Effector memory CD8-positive, alpha-beta T cell (primary cell): ENCODE data around the gene ECHS1.
"Not testable (repeated sequence)": the region's sequence is repeated elsewhere in the genome, so short reads cannot be mapped to it uniquely, and the experiment has no call there.

Experiments
- ATAC-seq: fragments of 150-1000 bp; cut with Tn5 transposase; replicated peaks from 2 replicates; pipeline ENCODE4 v1.10.0; 2021; ENCODE audit warnings: mild to moderate bottlenecking, moderate library complexity
- DNase-seq, 3 experiments: peaks; one replicate each; pipeline ENCODE4 v3.0.0; 2021
- H3K27ac Mint-ChIP-seq, 2 donors: one replicate each; pipeline ENCODE4 v1.8.0; 2022; ENCODE audit warnings: mild to moderate bottlenecking in 2 of 2, mixed read lengths in 2 of 2, moderate library complexity in 2 of 2
- H3K27me3 Mint-ChIP-seq, 2 donors: one replicate each; pipeline ENCODE4 v1.8.0; 2022; ENCODE audit warnings: mixed read lengths in 2 of 2
- H3K36me3 Mint-ChIP-seq: one replicate; pipeline ENCODE4 v1.8.0; 2022; ENCODE audit warnings: mild to moderate bottlenecking, moderate library complexity, mixed read lengths; ENCODE audit not compliant: insufficient read depth
- H3K4me1 Mint-ChIP-seq, 2 donors: one replicate each; pipeline ENCODE4 v1.8.0; 2022; ENCODE audit warnings: low read depth in 2 of 2, mixed read lengths in 2 of 2
- H3K4me3 Mint-ChIP-seq, 2 donors: one replicate each; pipeline ENCODE4 v1.8.0; 2022; ENCODE audit warnings: mild to moderate bottlenecking in 2 of 2, mixed read lengths in 2 of 2, moderate library complexity in 2 of 2
- H3K9me3 Mint-ChIP-seq, 2 donors: one replicate each; pipeline ENCODE4 v1.8.0; 2022; ENCODE audit warnings: mixed read lengths in 2 of 2

ECHS1 gene

DNA sequence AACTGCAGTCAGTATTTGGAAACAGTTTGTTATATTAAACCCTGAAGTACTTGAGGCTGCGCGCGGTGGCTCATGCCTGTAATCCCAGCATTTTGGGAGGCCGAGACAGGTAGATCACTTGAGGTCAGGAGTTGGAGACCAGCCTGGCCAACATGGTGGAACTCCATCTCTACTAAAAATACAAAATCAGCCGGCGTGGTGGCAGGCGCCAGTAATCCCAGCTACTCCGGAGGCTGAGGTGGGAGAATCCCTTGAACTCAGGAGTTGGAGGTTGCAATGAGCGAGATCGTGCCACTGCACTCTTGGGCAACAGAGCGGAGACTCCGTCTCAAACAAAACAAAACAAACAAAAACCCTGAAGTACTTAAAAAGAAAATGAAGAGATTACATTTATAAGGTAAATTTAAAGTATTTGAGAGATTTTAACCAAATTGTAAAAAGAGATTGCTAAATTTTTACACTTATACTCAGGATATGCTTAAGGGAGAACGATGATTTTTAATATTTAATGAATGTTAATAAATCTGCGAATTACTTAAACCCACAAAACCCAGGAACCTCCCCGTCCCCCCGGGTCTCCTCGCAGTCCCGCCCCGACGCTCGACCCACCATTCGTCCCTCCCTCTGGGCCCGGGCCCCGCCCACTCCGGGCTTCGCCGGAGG, 20.4 kb upstream of the ECHS1 start:
- H3K9me3 Mint-ChIP-seq = no peaks in the 10 kb centered on the region
- ATAC-seq (no peak), DNase-seq (no peak)
- H3K4me1 Mint-ChIP-seq = peaks cover 39 to 46% of the 10 kb centered on the region in 2 donors
- H3K27ac Mint-ChIP-seq = peak overlapping the region in 1 of 2 donors; percentile 81
- no peaks in the 10 kb centered on the region for H3K27me3 Mint-ChIP-seq
- H3K36me3 Mint-ChIP-seq = peaks cover 42% of the 10 kb centered on the region
- peak overlapping the region; percentile 89 to 92 for H3K4me3 Mint-ChIP-seq

DNA sequence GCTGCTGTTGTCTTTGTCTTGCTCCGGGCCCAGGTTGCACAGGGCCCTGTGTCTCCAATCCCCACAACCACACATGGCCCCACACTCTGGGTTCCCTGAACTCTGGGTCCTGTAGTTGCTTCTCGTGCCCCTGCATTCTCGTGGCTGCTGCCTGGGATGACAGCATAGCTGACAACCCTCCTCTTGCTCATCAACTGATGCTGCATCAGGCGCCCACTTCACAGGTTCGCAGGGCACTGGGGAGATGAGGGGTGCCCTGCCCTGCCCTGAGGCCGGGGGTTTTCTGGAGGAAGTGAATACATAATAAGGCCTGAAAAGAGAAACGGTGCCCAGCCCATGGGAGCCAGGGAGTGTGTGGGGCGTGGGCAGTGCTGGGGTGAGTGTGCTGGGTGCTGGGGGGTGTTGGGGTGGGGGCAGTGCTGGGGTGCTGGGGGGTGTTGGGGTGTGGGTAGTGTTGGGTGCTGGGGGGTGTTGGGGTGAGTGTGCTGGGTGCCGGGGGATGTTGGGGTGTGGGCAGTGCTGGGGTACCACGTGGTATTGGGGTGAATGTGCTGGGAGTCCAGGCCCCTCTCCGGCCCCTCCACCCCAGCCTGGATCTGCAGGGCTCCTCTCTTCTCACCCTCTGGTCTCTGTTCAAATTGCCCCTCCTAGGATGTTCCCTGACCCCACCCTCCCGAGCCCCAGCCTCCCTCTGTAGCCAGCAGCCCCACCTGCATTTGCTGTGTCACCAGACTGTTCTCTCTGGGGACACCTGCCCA, 18.8 kb upstream of the ECHS1 start:
- ATAC-seq = no peak
- Mint-ChIP-seq H3K27ac (peak overlapping the region; percentile 92 to 94), H3K4me3 (peak overlapping the region; percentile 72 to 90), H3K27me3 (no peaks in the 10 kb centered on the region), H3K4me1 (peaks cover 39 to 48% of the 10 kb centered on the region in 2 donors), H3K9me3 (no peaks in the 10 kb centered on the region), H3K36me3 (peaks cover 29% of the 10 kb centered on the region)
- DNase-seq = no peak

- Mint-ChIP-seq H3K36me3 (peaks cover 26% of the 10 kb centered on the region), H3K4me3 (peak overlapping the region; percentile 72 to 90), H3K27ac (peak overlapping the region; percentile 92 to 94), H3K27me3 (no peaks in the 10 kb centered on the region), H3K4me1 (peaks cover 39 to 45% of the 10 kb centered on the region in 2 donors), H3K9me3 (no peaks in the 10 kb centered on the region)
- ATAC-seq (no peak), DNase-seq (no peak)
Measured at GRCh38 chr10:133391249-133391635, 18.1 kb upstream of the ECHS1 start.

GRCh38 chr10:133390597-133391248, 17.6 kb upstream of the ECHS1 start:
- Mint-ChIP-seq H3K4me3 (peak overlapping the region; percentile 90 to 95), H3K9me3 (no peaks in the 10 kb centered on the region), H3K27ac (peak overlapping the region; percentile 92 to 94), H3K4me1 (peaks cover 40 to 43% of the 10 kb centered on the region in 2 donors), H3K36me3 (peaks cover 25% of the 10 kb centered on the region), H3K27me3 (no peaks in the 10 kb centered on the region)
- ATAC-seq (no peak), DNase-seq (no peak)

GRCh38 chr10:133388973-133389818, 16.0 kb upstream of the ECHS1 start:
- H3K27ac Mint-ChIP-seq = peak overlapping the region; percentile 92 to 94
- DNase-seq = peak; percentile 32 to 46 (median 44)
- peak; percentile 52 for ATAC-seq
- H3K4me1 Mint-ChIP-seq = peaks cover 30 to 33% of the 10 kb centered on the region in 2 donors
- no peaks in the 10 kb centered on the region for H3K9me3 Mint-ChIP-seq
- no peaks in the 10 kb centered on the region for H3K27me3 Mint-ChIP-seq
- peaks cover 14% of the 10 kb centered on the region for H3K36me3 Mint-ChIP-seq
- H3K4me3 Mint-ChIP-seq = peak overlapping the region; percentile 90 to 95

DNA sequence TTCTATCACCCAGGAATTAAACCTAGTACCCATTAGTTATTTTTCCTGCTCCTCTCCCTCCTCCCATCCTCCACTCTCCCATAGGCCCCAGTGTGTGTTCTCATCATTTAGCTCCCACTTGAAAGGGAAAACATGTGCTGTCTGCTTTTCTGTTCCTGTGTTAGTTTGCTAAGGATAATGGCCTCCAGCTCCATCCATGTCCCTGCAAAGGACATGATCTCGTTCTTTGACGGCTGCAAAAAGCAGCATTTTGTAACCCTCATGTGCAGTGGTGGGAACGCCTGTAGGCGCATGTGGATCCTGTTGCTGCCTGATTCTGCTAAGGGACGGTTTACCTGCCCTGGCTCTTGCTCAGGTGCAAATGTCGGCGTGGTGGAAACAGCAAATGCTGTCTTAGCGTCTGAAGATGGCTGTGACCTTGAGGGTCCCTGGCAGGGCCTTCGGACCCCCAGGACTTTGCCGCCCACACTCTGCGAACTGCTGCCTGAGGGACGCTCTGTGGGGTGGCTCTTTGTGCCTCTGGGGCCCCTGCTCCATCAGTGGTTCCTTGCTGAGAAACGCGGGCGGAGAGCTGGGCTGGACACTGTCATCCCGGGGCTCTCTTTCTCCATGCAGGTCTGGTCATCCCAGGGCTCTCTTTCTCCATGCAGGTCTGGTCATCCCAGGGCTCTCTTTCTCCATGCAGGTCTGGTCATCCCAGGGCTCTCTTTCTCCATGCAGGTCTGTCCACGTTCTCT, 15.2 kb upstream of the ECHS1 start:
- peak overlapping the region; percentile 90 to 95 for H3K4me3 Mint-ChIP-seq
- peaks cover 10% of the 10 kb centered on the region for H3K36me3 Mint-ChIP-seq
- ATAC-seq = no peak
- H3K9me3 Mint-ChIP-seq = no peaks in the 10 kb centered on the region
- H3K27ac Mint-ChIP-seq = peak overlapping the region; percentile 92 to 94
- DNase-seq = no peak
- H3K27me3 Mint-ChIP-seq = no peaks in the 10 kb centered on the region
- peaks cover 30 to 33% of the 10 kb centered on the region in 2 donors for H3K4me1 Mint-ChIP-seq

- not testable (repeated sequence) for H3K27ac Mint-ChIP-seq, DNase-seq, H3K36me3 Mint-ChIP-seq, H3K4me3 Mint-ChIP-seq, ATAC-seq, H3K27me3 Mint-ChIP-seq, H3K9me3 Mint-ChIP-seq
- peaks cover 30 to 33% of the 10 kb centered on the region in 2 donors for H3K4me1 Mint-ChIP-seq
Measured at GRCh38 chr10:133386951-133387350, 13.8 kb upstream of the ECHS1 start.

DNA sequence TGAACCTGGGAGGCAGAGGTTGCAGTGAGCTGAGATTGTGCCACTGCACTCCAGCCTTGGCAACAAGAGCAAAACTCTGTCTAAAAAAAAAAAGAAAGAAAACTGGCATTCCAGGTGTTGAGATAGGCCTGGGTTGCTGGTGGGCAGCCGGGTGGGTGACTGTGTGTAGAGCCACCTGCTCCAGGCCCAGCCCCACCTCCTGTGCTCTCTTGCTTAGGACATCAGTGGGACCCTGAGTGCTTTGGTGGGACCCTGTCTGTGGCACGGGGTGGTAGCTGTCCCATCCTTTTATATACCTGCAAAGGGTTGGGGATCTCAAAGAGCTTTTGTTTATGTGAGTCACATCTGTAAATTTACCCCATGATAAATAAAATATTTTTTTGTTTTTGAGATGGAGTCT, 12.1 kb upstream of the ECHS1 start:
- Mint-ChIP-seq H3K4me1 (peaks cover 15 to 20% of the 10 kb centered on the region in 2 donors), H3K27me3 (no peaks in the 10 kb centered on the region), H3K36me3 (peaks cover 7% of the 10 kb centered on the region), H3K27ac (no peak overlapping the region), H3K4me3 (no peak overlapping the region), H3K9me3 (no peaks in the 10 kb centered on the region)
- no peak for DNase-seq
- ATAC-seq = no peak

DNA sequence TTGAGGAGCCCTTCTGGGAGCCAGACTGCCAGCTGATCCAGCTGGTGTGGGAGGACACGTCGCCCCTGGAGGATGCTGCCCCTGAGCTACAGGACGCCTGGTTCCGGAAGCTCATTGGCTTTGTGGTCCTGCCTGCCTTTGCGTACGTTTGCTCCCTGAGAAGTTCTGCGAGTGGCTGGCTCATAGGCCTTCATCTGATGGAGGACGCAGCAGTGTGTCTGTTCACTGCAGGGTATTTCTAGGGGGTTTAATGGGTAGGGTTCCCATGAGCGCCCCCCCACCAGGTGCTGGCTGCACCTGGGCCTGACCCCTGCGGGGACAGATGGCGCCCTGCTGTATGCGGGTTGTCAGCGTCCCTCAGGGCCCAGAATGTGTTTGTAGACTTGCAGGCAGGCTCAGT, 10.9 kb upstream of the ECHS1 start:
- DNase-seq (no peak), ATAC-seq (no peak)
- Mint-ChIP-seq H3K9me3 (no peaks in the 10 kb centered on the region), H3K27ac (no peak overlapping the region), H3K27me3 (no peaks in the 10 kb centered on the region), H3K4me3 (no peak overlapping the region), H3K36me3 (peaks cover 3% of the 10 kb centered on the region), H3K4me1 (peaks cover 14 to 16% of the 10 kb centered on the region in 2 donors)

GRCh38 chr10:133383551-133383950, 10.4 kb upstream of the ECHS1 start:
- DNase-seq = no peak
- H3K4me1 Mint-ChIP-seq = peaks cover 9 to 11% of the 10 kb centered on the region in 2 donors
- no peak overlapping the region for H3K27ac Mint-ChIP-seq
- no peaks in the 10 kb centered on the region for H3K27me3 Mint-ChIP-seq
- ATAC-seq = no peak
- no peak overlapping the region for H3K4me3 Mint-ChIP-seq
- H3K9me3 Mint-ChIP-seq = no peaks in the 10 kb centered on the region
- H3K36me3 Mint-ChIP-seq = peaks cover 3% of the 10 kb centered on the region

- peaks cover 9% of the 10 kb centered on the region for H3K36me3 Mint-ChIP-seq
- no peak overlapping the region for H3K27ac Mint-ChIP-seq
- DNase-seq (no peak), ATAC-seq (no peak)
- no peaks in the 10 kb centered on the region for H3K9me3 Mint-ChIP-seq
- peaks cover 7 to 8% of the 10 kb centered on the region in 2 donors for H3K4me1 Mint-ChIP-seq
- no peaks in the 10 kb centered on the region for H3K27me3 Mint-ChIP-seq
- peak overlapping the region in 1 of 2 donors; percentile 51 for H3K4me3 Mint-ChIP-seq
Measured at GRCh38 chr10:133381036-133381435, 7.9 kb upstream of the ECHS1 start.

DNA sequence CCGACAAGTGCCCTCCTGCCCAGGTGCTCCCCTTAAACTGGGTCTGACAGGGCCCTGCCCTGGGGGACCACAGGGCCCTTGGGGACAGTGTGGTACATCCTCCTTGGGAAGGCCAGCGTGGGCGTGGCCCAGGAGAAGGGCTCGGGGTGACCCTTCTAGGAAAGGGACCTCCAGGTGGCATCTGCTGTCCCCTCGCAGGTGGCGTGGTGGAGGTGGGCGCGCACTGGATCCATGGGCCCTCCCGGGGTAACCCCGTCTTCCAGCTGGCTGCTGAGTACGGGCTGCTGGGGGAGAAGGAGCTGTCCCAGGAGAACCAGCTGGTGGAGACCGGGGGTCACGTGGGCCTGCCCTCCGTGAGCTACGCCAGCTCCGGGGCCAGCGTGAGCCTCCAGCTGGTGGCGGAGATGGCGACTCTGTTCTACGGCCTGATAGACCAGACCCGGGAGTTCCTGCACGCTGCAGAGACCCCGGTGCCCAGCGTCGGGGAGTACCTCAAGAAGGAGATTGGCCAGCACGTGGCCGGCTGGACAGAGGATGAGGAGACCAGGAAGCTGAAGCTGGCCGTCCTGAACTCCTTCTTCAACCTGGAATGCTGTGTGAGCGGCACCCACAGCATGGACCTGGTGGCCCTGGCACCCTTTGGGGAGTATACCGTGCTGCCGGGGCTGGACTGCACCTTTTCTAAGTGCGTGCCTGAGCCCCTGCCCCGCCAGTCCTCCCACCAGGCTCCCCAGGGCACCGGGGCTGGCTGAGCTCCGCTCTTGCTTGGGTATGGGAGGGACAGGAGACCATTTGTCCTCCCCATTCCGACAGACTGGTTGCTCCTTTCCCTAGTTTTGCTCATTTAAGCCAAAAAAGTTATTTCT, 6.9 kb upstream of the ECHS1 start:
- H3K9me3 Mint-ChIP-seq = no peaks in the 10 kb centered on the region
- DNase-seq = no peak
- no peaks in the 10 kb centered on the region for H3K27me3 Mint-ChIP-seq
- peak overlapping the region; percentile 71 to 72 for H3K4me3 Mint-ChIP-seq
- H3K27ac Mint-ChIP-seq = no peak overlapping the region
- no peak for ATAC-seq
- peaks cover 9% of the 10 kb centered on the region for H3K36me3 Mint-ChIP-seq
- H3K4me1 Mint-ChIP-seq = peaks cover 7 to 8% of the 10 kb centered on the region in 2 donors
